ENCODE results near the gene CCRL2. TPM values are rescaled to one million over a fixed set of nuclear protein-coding genes. Genes with fewer than 3 reads are reported as not detected.
A peak's percentile ranks its signal among the peaks of the same experiment; 100 is the strongest.

The CCRL2 gene, protein sequence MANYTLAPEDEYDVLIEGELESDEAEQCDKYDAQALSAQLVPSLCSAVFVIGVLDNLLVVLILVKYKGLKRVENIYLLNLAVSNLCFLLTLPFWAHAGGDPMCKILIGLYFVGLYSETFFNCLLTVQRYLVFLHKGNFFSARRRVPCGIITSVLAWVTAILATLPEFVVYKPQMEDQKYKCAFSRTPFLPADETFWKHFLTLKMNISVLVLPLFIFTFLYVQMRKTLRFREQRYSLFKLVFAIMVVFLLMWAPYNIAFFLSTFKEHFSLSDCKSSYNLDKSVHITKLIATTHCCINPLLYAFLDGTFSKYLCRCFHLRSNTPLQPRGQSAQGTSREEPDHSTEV
- total RNA-seq, result 1.2 TPM

DNA sequence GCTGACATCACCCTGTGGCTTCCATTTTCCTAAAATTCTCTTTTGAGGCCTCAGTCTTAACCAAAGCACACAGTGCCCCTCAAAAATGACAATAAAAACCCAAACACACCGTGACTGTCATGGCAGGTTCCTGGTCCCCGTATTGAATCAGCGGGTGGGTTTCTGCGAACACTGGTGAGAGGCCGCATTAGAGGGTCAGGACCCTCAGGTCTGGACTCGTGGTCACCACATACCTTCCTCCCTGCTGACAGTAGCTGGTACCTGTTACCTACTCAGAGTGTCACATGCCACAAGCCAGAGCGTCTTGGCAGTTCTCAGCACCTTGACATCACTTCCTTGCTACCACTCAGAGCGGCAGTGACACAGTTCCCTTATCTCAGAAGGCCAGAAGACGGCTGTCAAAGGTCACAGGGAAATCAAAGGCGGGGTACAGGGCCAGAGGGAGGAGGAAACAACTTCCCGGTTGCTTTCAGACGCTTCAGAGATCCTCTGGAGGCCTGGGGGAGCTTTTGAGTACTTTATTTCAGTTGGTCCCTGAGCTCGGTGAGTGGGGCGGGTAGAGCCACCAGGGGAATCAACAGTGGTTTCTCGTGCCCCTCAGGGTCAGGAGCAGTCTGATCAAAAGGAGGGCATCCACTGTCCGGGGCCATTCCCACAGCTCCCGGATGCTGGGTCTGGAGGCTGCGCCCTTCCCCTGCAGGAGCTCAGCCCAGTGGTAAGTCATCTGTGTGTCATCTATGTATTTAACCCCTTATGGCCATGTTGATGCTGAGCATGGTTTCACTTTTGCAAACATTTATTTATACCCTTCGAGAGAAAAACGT, at the start of gene CCRL2, which contains the start of gene CCR5AS:
Gene CCRL2, plus strand, starts transcription at position 472 of the 824 bp plus-strand sequence. CDS start 821 bp downstream, outside the sequence.
Gene CCR5AS, minus strand, starts transcription at position 279 of the 824 bp plus-strand sequence.
- no peak for DNase-seq

DNA sequence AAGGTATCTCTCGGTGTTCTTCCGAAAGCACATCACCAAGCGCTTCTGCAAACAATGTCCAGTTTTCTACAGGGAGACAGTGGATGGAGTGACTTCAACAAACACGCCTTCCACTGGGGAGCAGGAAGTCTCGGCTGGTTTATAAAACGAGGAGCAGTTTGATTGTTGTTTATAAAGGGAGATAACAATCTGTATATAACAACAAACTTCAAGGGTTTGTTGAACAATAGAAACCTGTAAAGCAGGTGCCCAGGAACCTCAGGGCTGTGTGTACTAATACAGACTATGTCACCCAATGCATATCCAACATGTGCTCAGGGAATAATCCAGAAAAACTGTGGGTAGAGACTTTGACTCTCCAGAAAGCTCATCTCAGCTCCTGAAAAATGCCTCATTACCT, 48.6 kb upstream of the CCRL2 start:
- DNase-seq, result no peak

GRCh38 chr3:46359733-46360493, 47.1 kb upstream of the CCRL2 start:
- DNase-seq, result peak; percentile 85

DNA sequence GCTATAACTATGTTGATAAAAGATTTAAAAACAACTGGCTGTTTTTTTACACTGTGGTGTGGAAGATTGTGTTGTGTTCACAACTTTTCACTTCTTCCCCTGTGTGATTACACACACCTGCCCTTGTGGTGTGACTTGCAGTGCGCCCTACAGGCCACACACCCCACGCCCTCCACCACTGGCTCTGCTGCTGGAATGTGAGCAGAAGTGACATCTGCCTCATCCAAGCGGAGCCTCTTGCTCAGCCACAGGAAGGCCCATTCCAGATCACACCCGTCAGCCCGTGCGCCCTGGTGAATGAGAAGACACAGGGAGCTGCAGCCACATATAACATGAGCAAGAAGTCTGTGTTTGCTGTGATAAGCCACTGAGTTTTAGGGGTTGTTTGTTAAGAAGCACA, 46.2 kb upstream of the CCRL2 start:
- DNase-seq, result no peak

DNA sequence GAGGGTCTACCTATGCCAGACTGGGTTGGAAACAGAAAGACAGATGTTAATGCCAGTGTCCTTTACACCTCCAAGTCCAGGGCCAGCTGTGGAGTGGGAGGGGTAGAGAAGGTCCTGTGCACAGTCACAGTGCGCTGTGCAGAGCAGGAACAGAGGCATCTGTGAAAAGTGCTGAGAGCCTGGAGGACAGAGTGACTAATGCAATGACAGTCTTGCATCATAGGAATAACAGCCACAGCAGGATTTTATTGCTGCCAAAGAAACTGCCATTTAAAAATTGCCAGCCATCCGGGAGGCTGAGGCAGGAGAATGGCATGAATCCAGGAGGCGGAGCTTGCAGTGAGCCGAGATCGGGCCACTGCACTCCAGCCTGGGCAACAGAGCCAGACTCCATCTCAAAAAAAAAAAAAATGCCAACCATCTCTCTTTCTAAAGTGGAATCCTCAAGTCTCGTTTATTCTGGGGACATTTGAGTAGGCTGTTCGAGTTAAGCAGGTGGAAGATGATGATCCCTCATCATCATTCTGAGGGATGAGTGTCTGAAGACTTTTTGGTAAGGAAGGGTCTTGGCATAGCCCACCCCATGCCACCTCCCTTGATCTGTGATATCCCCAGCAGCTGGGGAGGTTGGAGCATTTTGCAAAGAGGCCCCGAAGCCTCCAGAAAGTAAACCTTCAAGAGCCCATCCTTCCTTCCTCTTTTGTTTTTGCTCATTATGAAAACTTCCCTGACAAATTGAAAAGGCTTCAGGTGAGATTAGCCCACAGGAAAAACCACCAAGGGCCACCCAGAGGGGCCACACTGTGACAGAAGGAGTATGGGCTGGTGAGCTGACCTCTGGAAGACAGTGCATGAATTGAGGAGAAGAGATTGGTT, 45.4 kb upstream of the CCRL2 start:
- peak; percentile 40 for DNase-seq

GRCh38 chr3:46365041-46365440, 42.0 kb upstream of the CCRL2 start:
- DNase-seq, result no peak

DNA sequence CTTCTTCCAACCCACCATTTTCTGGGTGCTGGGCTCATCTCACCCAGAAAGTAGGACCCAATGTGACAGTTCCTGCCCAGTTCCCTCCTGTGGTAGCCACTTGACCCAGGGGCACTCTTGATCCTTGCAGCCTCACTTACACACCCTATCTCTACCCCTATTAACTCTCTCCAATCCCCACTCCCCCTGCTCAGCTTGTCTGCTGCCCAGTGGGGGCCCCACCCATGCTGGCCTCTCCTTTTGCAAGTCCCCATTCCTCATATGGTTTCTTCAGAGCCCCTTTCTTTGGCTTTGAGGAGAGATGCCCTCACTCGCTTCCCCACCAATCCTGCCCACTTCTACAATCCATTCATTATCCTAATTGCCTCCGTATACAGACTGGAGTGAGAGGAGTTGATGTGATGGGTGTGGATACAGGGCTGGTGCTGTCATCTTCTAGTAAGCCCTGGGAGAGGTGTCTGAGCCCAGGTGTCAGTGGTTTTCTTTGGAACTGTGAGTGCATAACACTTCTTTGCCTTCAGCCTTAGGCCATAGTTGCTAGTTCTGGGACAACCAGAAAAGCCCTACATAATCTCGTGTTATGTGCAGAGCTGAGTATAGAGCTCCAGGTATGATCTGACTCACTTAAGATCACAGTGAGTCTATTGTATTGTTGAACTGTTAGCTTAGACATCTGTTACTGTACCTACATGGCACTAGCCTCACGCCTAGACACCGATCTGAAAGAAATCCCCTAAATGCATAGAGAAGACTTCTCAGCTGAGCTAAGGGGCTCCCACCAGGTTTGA, 41.1 kb upstream of the CCRL2 start:
- DNase-seq, result no peak

GRCh38 chr3:46367811-46368210, 39.2 kb upstream of the CCRL2 start:
- DNase-seq, result no peak

DNA sequence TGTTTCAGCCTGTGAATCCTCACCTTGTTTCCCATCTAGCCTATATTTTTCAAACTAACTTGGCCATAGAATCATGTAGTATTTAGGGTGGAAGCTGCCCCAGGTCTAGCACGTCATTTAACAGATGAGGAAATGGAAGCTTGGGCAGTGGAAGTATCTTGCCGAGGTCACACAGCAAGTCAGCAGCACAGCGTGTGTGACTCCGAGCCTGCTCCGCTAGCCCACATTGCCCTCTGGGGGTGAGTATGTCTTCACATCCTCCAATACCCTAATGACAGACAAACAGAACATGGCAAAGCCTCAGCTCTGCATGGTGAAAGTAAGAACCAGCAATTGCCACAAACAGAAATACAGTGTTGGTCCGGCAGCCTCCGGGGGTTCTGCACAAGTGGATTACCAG, 38.5 kb upstream of the CCRL2 start:
- DNase-seq, result no peak

DNA sequence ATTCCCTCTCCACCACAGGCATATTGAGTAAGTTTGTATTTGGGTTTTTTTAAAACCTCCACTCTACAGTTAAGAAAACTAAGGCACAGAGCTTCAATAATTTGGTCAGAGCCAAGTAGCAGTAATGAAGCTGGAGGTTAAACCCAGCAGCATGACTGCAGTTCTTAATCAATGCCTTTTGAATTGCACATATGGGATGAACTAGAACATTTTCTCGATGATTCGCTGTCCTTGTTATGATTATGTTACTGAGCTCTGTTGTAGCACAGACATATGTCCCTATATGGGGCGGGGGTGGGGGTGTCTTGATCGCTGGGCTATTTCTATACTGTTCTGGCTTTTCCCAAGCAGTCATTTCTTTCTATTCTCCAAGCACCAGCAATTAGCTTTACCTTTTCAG, 37.9 kb upstream of the CCRL2 start:
- no peak for DNase-seq

DNA sequence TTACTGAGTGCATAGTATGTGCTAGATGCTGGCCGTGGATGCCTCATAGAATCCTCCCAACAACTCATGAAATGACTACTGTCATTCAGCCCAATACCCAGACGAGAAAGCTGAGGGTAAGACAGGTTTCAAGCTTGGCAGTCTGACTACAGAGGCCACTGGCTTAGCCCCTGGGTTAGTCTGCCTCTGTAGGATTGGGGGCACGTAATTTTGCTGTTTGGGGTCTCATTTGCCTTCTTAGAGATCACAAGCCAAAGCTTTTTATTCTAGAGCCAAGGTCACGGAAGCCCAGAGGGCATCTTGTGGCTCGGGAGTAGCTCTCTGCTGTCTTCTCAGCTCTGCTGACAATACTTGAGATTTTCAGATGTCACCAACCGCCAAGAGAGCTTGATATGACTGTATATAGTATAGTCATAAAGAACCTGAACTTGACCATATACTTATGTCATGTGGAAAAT, 37.4 kb upstream of the CCRL2 start:
- DNase-seq, result no peak

DNA sequence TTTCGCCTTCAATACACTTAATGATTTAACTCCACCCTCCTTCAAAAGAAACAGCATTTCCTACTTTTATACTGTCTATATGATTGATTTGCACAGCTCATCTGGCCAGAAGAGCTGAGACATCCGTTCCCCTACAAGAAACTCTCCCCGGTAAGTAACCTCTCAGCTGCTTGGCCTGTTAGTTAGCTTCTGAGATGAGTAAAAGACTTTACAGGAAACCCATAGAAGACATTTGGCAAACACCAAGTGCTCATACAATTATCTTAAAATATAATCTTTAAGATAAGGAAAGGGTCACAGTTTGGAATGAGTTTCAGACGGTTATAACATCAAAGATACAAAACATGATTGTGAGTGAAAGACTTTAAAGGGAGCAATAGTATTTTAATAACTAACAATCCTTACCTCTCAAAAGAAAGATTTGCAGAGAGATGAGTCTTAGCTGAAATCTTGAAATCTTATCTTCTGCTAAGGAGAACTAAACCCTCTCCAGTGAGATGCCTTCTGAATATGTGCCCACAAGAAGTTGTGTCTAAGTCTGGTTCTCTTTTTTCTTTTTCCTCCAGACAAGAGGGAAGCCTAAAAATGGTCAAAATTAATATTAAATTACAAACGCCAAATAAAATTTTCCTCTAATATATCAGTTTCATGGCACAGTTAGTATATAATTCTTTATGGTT, 36.1 kb upstream of the CCRL2 start, which contains the start of gene CCR5:
Gene CCR5, plus strand, starts transcription at position 108 of the 680 bp plus-strand sequence. CDS start 1,957 bp downstream, outside the sequence.
- DNase-seq, result no peak

DNA sequence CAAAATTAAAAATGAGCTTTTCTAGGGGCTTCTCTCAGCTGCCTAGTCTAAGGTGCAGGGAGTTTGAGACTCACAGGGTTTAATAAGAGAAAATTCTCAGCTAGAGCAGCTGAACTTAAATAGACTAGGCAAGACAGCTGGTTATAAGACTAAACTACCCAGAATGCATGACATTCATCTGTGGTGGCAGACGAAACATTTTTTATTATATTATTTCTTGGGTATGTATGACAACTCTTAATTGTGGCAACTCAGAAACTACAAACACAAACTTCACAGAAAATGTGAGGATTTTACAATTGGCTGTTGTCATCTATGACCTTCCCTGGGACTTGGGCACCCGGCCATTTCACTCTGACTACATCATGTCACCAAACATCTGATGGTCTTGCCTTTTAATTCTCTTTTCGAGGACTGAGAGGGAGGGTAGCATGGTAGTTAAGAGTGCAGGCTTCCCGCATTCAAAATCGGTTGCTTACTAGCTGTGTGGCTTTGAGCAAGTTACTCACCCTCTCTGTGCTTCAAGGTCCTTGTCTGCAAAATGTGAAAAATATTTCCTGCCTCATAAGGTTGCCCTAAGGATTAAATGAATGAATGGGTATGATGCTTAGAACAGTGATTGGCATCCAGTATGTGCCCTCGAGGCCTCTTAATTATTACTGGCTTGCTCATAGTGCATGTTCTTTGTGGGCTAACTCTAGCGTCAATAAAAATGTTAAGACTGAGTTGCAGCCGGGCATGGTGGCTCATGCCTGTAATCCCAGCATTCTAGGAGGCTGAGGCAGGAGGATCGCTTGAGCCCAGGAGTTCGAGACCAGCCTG, 35.3 kb upstream of the CCRL2 start:
- DNase-seq, result no peak

- no peak for DNase-seq
These were observed 34.3 kb upstream of the CCRL2 start for GRCh38 chr3:46372492-46373359.

DNA sequence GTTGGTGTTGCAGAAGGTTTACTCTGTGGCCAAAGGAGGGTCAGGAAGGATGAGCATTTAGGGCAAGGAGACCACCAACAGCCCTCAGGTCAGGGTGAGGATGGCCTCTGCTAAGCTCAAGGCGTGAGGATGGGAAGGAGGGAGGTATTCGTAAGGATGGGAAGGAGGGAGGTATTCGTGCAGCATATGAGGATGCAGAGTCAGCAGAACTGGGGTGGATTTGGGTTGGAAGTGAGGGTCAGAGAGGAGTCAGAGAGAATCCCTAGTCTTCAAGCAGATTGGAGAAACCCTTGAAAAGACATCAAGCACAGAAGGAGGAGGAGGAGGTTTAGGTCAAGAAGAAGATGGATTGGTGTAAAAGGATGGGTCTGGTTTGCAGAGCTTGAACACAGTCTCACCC, 32.3 kb upstream of the CCRL2 start:
- no peak for DNase-seq

GRCh38 chr3:46375218-46375617, 31.8 kb upstream of the CCRL2 start:
- no peak for DNase-seq

DNA sequence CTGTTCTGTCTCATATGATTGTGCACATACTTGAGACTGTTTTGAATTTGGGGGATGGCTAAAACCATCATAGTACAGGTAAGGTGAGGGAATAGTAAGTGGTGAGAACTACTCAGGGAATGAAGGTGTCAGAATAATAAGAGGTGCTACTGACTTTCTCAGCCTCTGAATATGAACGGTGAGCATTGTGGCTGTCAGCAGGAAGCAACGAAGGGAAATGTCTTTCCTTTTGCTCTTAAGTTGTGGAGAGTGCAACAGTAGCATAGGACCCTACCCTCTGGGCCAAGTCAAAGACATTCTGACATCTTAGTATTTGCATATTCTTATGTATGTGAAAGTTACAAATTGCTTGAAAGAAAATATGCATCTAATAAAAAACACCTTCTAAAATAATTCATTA, 31.2 kb upstream of the CCRL2 start:
- DNase-seq, result no peak

GRCh38 chr3:46378426-46378942, 28.6 kb upstream of the CCRL2 start:
- DNase-seq, result peak; percentile 18

All from skin of body (tissue), 2 donors.